Cardiac fibroblast (primary cell): ENCODE data around the gene P3H2.

Source experiments
- DNase-seq, 2 donors: peaks; one replicate each; pipeline versions ENCODE4 v3.0.0 to v3.0.0-alpha.2; 2010; ENCODE audit warnings: low read depth in 2 of 2
- H3K4me3 ChIP-seq, 2 donors: replicated peaks in 1 of 2; 1 replicate in 1 of 2; 2 replicates in 1 of 2; pipeline ENCODE4 v1.5.1; 2011; ENCODE audit warnings: low read depth in 2 of 2, low read length in 2 of 2, mild to moderate bottlenecking in 2 of 2, moderate library complexity in 1 of 2
- CTCF ChIP-seq: IDR thresholded peaks from one replicate; pipeline ENCODE4 v1.5.1; 2011; ENCODE audit warnings: low read depth, mild to moderate bottlenecking, low read length, inconsistent platforms

Gene P3H2

DNA sequence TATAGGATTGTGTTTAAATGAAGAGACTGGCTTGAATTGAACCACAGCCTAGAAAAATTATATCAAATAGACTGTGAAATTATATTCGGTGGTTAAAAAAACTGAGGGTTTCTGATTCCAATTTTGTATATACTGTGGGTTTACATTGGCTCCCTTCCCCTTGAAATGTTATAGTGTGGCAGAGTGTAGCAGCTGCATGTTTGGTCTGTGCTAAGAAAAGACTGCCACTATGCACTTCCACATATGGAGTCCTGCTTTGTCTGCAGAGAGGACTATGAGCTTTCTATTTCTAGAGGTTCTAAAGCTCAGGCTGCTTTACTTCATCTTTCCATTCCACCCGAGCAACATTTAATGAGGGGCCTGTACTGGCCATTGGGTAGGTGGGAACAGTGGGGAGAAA is 112.3 kb downstream of the P3H2 start:
- no peak for DNase-seq
- no peak for TF ChIP-seq CTCF
- H3K4me3 ChIP-seq, result no peak overlapping the region

DNA sequence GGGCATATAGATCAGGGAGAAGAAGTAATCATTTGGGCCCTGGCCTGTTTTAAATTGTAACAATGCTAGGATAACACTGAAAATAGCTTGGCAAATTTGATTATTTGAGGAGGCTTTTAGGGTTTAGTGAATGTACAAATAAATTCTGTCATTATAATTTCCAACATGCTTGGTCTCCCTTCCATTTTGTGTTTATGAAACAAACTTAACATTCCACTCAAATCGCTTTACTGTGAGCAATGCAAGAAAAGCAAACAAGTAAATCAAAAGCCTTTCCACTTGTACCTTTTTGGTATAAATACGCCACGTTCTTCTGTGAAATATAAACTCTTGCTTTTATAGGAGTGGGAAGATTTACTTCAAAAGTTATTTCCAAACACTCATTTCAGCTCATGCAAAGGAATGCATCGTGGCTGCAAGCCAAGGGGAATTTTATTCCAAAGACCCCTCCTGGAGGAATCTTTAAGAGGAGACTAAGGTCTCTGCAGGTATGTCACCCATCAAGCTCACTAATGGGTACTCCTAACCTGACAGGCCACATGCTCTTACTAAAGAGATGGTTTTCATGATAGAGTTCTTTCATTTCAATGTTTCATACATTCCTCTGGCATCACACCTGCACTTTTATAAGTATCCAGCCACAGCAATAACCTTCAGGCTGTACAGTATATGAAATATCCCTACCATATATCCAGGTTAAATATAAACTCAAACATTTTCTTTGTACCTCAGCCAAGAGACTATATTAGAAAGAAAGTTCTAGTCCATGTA is 115.2 kb downstream of the P3H2 start:
- no peak for TF ChIP-seq CTCF
- DNase-seq, result no peak
- H3K4me3 ChIP-seq, result no peak overlapping the region

DNA sequence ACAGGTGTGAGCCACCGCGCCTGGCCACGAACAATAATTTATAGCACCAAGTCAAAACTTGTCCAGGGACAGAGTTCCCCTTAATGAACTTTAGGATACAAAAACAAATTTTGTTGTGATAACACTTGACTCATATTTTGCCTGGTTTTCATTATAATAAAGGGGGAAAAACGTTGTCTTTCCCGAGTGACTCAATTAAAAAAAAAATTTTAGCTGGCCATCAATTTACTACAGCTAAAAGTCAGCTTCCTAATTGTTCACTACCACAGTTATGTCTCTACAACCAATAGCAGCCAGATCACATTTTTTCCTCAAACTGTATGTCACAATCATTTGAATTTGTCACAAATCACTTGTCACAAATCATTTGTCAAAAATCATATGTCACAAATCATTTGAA is 116.0 kb downstream of the P3H2 start:
- no peak for TF ChIP-seq CTCF
- no peak for DNase-seq
- no peak overlapping the region for H3K4me3 ChIP-seq

DNA sequence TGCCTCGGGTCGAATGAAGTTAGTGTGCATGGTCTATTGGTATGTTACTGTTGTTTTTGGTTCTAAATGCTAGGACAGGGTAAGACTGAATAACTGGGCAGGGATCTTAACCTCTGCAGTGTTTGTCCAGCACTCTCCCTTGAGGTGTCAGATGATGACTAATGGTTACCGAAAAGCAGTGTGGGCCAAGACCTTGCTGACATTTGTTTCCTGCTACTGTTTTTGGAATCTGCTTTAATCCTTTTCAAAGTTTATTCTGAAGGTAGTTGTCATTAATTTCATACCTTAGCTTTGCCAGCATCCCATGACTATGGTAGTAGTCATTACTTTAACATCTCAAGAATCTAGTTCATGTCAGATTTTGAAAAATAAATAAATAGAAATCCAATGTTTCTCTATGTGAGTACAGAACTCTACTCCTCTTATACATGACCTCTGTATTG is 117.0 kb downstream of the P3H2 start:
- TF ChIP-seq CTCF, result no peak

GRCh38 chr3:190003068-190003467 is 117.6 kb downstream of the P3H2 start:
- no peak overlapping the region for H3K4me3 ChIP-seq
- DNase-seq, result no peak
- TF ChIP-seq CTCF, result no peak

More for the DNA sequence above, 117.0 kb downstream of the P3H2 start:
- peak; percentile 64 to 95 for DNase-seq
- H3K4me3 ChIP-seq, result no peak overlapping the region

- H3K4me3 ChIP-seq, result no peak overlapping the region
- TF ChIP-seq CTCF, result no peak
- DNase-seq, result peak in 1 of 2 donors; percentile 77
Observed at GRCh38 chr3:190001426-190001825, 119.3 kb downstream of the P3H2 start.

DNA sequence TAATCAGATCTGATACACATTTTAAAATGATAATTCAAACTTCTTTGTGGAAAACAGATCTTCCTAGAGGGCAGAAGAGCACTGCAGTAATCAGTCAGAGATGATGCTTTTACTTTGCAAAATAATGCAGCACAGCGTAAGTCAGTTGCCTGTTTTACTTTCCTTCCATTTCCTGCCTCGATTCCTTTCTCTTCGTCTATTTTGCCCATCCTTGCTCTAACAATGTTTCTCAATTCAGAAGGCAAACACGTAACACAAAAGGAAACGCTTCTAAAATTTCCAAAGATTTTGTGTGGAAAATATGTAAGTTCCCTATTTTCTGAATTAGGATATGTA is 119.9 kb downstream of the P3H2 start:
- H3K4me3 ChIP-seq, result peak overlapping the region in 1 of 2 donors; percentile 12
- no peak for TF ChIP-seq CTCF
- peak in 1 of 2 donors; percentile 51 for DNase-seq
